ENCODE results near the gene ACTG2.

The ACTG2 gene

GRCh38 chr2:73919596-73920228, 26.9 kb downstream of the ACTG2 start:
- H3F3A ChIP-seq (ENCODE audit: low read depth), result no peaks in the 10 kb centered on the region
- no peak overlapping the region for H2AFZ ChIP-seq (ENCODE audit: low read length)
- no peaks in the 10 kb centered on the region for H3K9me3 ChIP-seq (ENCODE audit: insufficient read depth, low read depth, low read length)
- no peaks in the 10 kb centered on the region for H4K20me1 ChIP-seq (ENCODE audit: insufficient read depth, low read length, poor library complexity, severe bottlenecking)
- no peak overlapping the region for H3K4me3 ChIP-seq (ENCODE audit: low read length, poor library complexity, severe bottlenecking)
- peaks cover 11% of the 10 kb centered on the region for H3K4me1 ChIP-seq (ENCODE audit: insufficient read depth, low read length, poor library complexity, severe bottlenecking)
- no peak for TF ChIP-seq EZH2phosphoT487 (IDR thresholded peaks at IDR 0.05; ENCODE audit: borderline replicate concordance)
- TF ChIP-seq, protein P1, sequence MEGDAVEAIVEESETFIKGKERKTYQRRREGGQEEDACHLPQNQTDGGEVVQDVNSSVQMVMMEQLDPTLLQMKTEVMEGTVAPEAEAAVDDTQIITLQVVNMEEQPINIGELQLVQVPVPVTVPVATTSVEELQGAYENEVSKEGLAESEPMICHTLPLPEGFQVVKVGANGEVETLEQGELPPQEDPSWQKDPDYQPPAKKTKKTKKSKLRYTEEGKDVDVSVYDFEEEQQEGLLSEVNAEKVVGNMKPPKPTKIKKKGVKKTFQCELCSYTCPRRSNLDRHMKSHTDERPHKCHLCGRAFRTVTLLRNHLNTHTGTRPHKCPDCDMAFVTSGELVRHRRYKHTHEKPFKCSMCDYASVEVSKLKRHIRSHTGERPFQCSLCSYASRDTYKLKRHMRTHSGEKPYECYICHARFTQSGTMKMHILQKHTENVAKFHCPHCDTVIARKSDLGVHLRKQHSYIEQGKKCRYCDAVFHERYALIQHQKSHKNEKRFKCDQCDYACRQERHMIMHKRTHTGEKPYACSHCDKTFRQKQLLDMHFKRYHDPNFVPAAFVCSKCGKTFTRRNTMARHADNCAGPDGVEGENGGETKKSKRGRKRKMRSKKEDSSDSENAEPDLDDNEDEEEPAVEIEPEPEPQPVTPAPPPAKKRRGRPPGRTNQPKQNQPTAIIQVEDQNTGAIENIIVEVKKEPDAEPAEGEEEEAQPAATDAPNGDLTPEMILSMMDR (conservative IDR thresholded peaks at IDR 0.05; ENCODE audit: low read length), result no peak
- H3K9me2 ChIP-seq (replicated peaks; ENCODE audit: low read depth, low read length), result no peaks in the 10 kb centered on the region
- H3K4me2 ChIP-seq (ENCODE audit: low read depth, low read length, poor library complexity, severe bottlenecking), result no peak overlapping the region
- H3K27me3 ChIP-seq (ENCODE audit: insufficient read depth, low read length, poor library complexity, severe bottlenecking), result no peaks in the 10 kb centered on the region
- H3K36me3 ChIP-seq (ENCODE audit: insufficient read depth, low read length), result no peaks in the 10 kb centered on the region
- no peak overlapping the region for H3K9ac ChIP-seq (ENCODE audit: low read depth, low read length, poor library complexity, severe bottlenecking)
- no peaks in the 10 kb centered on the region for H3K79me2 ChIP-seq (ENCODE audit: insufficient read depth, low read length)

- no peaks in the 10 kb centered on the region for H4K20me1 ChIP-seq (ENCODE audit: insufficient read depth, low read length, poor library complexity, severe bottlenecking)
- no peaks in the 10 kb centered on the region for H3F3A ChIP-seq (ENCODE audit: low read depth)
- peaks cover 13% of the 10 kb centered on the region for H3K4me1 ChIP-seq (ENCODE audit: insufficient read depth, low read length, poor library complexity, severe bottlenecking)
- H3K27me3 ChIP-seq (ENCODE audit: insufficient read depth, low read length, poor library complexity, severe bottlenecking), result no peaks in the 10 kb centered on the region
- no peak overlapping the region for H3K4me3 ChIP-seq (ENCODE audit: low read length, poor library complexity, severe bottlenecking)
- no peak overlapping the region for H2AFZ ChIP-seq (ENCODE audit: low read length)
- H3K9ac ChIP-seq (ENCODE audit: low read depth, low read length, poor library complexity, severe bottlenecking), result no peak overlapping the region
- peak overlapping the region; percentile 7 for H3K4me2 ChIP-seq (ENCODE audit: low read depth, low read length, poor library complexity, severe bottlenecking)
- TF ChIP-seq, protein P1 (conservative IDR thresholded peaks at IDR 0.05; ENCODE audit: low read length), result peak; percentile 60
- no peak for TF ChIP-seq EZH2phosphoT487 (IDR thresholded peaks at IDR 0.05; ENCODE audit: borderline replicate concordance)
- H3K36me3 ChIP-seq (ENCODE audit: insufficient read depth, low read length), result no peaks in the 10 kb centered on the region
- H3K9me3 ChIP-seq (ENCODE audit: insufficient read depth, low read depth, low read length), result no peaks in the 10 kb centered on the region
- H3K9me2 ChIP-seq (replicated peaks; ENCODE audit: low read depth, low read length), result no peaks in the 10 kb centered on the region
- peaks cover 1% of the 10 kb centered on the region for H3K79me2 ChIP-seq (ENCODE audit: insufficient read depth, low read length)
Measured at GRCh38 chr2:73920577-73921545, 28.1 kb downstream of the ACTG2 start.

DNA sequence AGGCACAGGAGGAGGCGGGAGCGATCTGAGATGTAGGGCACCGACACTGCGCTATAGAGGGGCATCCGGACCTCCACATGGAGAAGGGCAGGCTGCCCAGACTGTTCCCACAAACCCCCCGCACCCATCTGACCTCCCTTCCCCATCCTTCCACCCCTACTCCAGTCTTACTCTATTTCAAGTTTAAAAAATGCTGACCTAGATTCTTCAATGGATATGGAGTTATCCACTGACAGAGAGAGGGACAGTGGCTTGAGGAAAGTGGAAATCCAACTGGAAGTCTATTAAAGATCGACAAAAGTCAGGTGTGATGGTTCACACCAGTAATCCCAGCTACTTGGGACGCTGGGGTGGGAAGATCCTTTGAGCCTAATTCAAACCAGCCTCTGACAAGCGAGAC, 28.8 kb downstream of the ACTG2 start:
- Histone ChIP-seq H3K27me3 (ENCODE audit: insufficient read depth, low read length, poor library complexity, severe bottlenecking) (no peaks in the 10 kb centered on the region), H3K36me3 (ENCODE audit: insufficient read depth, low read length) (no peaks in the 10 kb centered on the region), H3F3A (ENCODE audit: low read depth) (no peaks in the 10 kb centered on the region), H3K4me1 (ENCODE audit: insufficient read depth, low read length, poor library complexity, severe bottlenecking) (peaks cover 18% of the 10 kb centered on the region), H3K9me3 (ENCODE audit: insufficient read depth, low read depth, low read length) (no peaks in the 10 kb centered on the region), H3K9ac (ENCODE audit: low read depth, low read length, poor library complexity, severe bottlenecking) (no peak overlapping the region), H3K4me3 (ENCODE audit: low read length, poor library complexity, severe bottlenecking) (no peak overlapping the region), H3K4me2 (ENCODE audit: low read depth, low read length, poor library complexity, severe bottlenecking) (no peak overlapping the region), H3K9me2 (replicated peaks; ENCODE audit: low read depth, low read length) (no peaks in the 10 kb centered on the region), H4K20me1 (ENCODE audit: insufficient read depth, low read length, poor library complexity, severe bottlenecking) (no peaks in the 10 kb centered on the region), H3K79me2 (ENCODE audit: insufficient read depth, low read length) (peaks cover 5% of the 10 kb centered on the region), H2AFZ (ENCODE audit: low read length) (no peak overlapping the region)
- no peak for TF ChIP-seq EZH2phosphoT487 (IDR thresholded peaks at IDR 0.05; ENCODE audit: borderline replicate concordance)

Data from Loucy (cell line).